Activated CD8-positive, alpha-beta memory T cell treated with anti-CD3 and anti-CD28 coated beads, Interleukin-2, amount 50 U/mL, for 24 hours (primary cell): ENCODE results near the gene ULBP3.
"Not testable (repeated sequence)": the region's sequence is repeated elsewhere in the genome, so short reads cannot be mapped to it uniquely, and the experiment has no call there.

ENCODE experiments used
- DNase-seq: peaks from one replicate; pipeline ENCODE4 v3.0.0-alpha.2; 2020; ENCODE audit errors: extremely low read depth

ULBP3 gene

DNA sequence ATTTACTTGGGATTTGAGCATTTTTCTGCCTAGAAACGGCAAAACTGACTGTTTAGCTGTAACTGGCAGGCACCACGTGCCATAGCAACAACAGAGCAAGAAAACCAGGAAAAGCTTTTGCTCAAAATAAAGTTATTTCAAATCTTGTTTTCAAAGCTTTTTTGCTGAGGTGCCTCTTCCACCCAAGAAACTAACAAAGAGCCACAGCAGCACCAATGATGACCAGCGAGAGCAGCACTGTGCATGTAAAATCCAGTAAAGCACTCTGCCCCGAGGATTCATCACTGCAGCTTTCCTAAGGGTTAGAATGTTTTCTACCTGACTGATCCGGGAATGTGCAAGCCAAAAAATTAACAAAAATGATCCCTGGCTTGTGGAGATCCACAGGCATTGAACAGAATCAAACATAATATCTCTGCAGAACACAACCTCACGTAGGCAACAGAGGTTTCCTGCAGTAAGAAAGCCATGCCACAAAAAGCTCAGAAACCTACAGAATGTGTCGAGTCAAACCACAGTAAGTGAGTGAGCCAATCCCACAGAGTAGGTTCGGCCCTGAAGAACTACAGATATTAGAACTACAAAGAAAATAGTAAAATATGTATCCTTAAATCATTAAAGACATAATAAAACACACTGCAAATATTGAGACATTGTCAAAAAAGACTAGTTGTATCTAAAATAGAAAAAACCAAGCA, 7.4 kb upstream of the ULBP3 start:
- no peak for DNase-seq

DNA sequence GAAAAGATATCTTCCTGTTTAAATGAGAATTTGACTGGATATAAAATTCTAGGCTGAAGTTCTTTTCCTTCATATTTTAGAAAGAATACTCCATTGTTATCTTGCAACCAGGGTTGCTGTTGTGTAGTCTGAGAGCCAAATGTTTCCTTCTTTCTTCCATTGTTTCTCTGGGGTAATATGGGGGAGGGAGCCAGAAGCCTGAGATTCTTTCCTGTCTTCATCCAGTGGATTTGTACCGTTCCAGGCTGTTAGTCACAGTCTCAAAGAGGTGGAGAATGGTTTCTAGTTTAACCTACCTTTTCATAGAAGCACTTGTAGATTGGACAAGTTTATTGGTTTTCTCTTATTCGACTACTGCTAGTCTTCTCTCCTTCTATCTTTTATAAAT, 6.1 kb upstream of the ULBP3 start:
- no peak for DNase-seq

DNA sequence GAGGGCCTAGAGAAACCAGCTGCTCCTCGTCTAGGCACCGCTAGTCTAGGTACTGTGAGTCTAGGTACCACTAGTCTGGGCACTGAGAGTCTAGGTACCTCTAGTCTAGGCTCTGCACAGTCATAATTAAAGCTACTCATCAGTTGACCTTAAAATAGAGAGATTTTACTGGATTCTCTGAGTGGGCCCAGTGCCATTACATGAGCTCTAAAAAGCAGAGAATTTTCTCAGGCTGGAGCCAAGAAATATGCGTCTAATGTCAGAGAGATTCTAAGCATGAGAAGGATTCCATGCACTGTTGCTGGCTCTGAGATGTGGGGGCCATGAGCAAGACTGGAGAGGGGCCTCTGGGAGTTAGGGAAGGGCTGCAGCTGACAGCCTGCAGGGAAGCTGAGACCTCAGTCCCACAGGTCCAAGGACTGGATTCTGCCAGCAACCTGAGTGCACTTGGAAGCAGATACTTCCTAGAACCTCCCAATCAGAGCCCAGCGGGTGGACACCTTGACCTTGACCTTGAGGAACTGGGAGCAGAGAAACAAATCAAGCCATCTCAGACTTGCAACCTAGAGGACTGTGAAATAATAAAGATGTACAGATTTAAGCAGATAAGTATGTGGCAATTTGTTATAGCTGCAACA, 5.6 kb upstream of the ULBP3 start:
- not testable (repeated sequence) for DNase-seq

DNA sequence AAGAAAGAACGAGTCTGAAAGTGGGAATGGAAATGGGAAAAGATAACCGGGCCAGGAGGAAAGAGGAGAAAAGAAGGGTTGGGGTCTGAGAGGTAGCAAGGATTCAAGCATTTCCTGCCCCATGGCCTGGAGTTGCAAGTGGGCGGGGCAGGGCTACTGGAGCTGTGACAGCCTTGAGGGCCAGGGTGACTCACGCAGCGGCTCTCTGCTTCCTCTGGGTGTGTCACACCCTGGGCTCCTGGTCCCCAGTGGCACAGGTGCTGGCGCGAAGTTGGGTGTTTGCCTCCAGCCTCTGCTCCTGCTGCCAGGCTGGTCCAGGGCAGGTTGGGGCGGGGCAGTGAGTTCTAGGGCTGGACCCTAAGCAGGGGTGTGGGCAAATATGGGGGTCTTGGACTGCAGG, 3.3 kb upstream of the ULBP3 start:
- no peak for DNase-seq

DNA sequence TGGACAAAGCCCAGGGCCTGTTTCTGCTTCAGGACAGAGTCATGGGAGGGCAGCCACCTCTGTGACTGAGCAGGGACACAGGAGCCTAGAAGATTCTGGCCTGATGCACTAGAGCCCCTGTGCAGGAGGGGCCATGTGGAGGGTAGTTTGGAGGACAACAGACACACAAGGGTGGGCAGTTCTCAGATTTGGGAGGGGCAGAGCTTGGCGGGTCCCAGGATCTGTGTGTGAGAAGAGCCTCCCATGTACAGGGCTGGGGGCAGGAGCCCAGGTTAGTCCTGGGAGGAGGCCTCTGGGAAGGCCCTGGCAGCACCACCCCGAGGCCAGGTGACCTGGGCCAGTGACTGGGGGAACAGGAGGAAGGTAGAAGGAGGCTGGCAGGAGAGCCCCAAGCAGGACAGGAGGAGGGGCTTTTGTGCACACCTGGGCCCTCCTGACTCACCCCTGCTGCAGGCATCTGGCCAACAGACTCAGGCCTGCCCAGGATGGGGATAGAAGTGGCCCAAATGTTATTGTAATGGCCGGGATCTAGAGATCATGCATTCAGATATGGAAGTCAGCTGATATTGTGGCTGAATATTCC, 1.4 kb upstream of the ULBP3 start:
- DNase-seq: no peak

DNA sequence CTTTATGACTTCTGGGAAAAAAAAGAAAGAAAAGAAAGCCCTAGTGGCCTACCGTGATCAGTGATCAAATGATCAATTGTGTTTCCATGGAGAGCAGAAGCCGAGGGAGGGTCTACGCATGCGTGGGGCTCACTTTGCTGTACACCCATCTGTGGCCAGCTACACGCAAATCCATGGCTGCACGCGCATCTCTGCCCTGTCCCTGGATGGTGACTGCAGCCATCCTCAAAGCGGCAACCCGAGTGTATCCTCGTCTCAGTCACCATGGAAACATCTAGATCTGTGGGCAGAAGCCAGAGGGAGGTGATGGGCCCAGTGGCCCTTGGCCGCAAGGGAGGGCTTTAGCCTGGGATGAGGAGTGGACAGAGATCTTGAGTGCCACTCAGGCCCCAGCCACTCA, 785 bp upstream of the ULBP3 start:
- DNase-seq: no peak

DNA sequence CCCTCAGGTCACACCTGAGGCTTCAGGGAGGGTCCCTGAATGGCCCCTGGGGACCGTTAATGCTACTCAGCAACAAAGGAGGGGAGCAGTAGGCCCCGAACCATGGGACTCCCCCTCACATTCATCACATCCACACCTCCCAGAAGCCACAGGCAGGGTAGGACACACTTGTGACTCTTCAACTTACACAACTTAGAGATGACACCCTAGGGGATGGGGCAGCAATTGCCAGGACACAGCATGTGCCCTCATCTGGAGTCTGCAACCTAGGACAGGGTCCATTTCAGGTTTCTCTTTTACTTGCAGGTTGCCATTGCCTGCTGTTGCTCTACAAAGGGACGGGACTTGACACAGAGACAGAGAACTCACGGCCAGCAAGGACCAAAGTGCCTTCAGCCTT, 770 bp downstream of the ULBP3 start:
- no peak for DNase-seq

DNA sequence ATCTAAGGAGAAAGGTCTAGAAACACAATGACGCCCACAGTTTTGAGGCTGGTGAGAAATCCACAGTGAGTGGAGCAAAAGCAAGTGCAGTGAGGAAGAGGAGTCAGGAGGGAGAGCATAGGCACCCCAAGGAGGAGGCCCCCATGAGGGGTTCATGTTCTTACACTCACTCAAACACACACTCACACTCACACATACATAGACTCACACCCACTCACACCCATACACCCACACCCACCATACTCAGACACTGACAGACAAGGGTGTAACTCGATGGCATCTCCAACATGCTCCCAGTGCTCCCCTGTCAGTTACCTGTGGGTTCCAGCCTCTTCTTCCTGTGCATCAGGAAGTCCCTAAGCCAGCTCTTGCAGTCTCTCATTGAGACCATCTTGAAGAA, 3.8 kb downstream of the ULBP3 start:
- no peak for DNase-seq

DNA sequence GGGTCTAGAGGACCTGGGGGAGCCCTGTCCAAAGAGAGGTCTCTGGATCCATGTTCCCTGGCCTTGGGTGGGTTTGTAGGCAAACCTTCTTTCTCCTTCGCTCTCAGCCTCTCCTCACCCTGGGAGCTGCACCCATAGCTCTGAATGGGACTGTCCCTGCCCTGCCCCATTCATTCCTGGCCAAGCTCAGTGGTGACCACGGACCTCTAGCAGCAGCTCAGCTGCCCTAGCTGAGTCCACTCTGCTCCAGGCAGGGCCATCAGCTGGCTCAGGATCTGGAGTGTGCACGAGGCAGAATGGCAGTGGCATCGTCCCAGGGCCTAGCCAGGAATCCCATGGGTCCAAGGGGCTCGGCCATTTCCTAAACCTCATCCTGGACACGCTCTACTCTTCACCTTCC, 5.3 kb downstream of the ULBP3 start:
- no peak for DNase-seq

DNA sequence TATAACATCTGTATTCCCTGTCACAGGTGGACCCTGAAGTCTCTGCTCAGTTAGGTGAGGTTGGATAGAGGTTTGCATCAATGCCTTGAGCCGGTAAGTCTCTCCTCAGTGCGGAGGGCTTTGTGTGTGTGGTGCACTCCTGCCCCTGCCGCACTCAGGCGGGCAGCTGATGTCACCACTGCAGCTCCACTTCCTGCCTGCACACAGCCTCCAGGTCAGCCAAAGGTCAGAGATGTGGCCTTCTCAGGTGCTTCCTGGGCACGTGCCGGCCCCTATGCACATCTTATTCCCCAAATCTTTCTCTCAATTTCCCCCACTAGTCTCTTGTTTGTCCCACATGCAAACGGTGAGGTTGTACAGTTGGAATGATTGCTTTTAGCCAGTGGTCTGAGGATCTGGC, 8.9 kb downstream of the ULBP3 start:
- not testable (repeated sequence) for DNase-seq

DNA sequence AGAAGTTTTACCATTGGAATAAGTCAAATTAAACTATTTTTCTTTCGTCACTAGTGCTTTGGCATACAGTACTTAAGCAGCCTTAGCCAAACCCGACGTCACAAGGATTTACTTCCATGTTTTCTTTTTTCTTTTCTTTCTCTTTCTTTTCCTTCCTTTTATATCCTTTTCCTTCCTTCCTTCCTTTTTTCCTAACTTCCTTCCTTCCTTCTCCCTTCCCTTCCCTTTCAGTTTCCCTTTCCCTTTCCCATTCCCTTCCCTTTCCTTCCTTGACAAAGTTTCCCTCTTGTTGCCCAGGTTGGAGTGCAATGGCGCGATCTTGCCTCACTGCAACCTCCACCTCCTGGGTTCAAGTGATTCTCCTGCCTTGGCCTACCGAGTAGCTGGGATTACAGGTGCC, 9.9 kb downstream of the ULBP3 start:
- DNase-seq: no peak

DNA sequence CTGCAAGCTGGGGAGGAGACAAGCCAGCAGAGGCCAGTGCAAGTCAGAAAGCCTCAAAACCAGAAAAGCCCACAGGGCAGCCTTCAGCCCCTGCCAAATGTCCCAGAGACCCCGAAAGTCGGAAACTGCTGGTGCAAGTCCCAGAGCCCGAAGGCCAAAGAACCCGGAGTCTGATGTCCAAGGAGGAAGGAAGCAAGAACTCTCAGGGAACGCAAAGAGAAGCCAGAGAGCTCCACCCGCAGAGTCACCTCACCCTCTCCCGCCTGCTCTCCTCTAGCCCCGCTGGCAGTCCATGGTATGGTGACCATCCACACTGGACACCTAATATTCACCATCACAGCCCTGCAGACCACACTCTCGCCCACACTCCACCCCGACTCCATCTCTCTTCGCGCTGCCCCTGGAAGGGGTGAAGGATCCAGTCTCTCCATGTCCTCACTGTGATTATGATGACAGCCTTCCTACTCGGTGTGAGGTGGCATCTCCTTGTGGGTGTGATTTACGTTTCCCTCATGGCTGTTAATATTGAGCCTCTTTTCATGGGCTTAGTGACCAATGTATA, 10.6 kb downstream of the ULBP3 start:
- no peak for DNase-seq

DNA sequence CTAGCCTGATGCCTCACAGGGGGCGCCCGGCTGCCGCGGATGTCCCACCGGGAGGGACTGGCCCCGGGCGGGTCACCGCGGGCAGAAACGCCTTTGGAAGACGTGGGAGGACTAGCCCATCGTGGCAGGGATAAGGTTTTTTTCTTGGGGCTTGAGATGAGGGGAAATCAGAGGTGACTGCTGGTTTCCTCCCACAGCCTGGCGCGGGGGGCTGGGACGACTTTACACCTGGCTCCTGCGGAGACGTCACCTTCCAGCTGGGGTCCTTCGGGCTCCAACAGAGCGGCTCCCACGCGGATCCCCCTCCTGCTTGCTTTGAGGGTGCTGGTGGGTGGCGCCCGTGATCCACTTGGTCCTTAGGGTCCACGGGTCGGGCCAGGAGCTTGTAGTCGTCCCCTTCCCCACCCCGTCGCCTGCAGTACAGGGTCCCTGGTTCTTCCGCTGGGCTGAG, 11.4 kb downstream of the ULBP3 start:
- DNase-seq: no peak

DNA sequence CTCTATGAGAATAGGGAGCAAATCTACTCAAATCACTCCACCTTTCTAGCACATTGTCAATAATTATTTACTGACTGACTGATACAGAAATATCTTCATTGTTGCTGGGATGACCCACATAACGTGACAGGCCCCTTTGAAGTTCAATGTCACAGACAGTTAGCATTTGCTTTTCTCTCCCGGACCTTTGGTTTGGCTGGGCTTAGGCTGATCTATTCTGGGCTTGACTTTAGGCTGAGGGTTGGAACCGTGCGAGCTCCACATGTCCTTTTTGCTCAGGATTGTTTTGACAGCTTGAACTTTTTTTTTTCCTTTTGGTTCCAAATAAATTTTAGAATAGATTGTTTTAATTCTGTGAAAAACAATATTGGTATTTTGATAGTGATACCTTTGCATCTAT, 12.0 kb downstream of the ULBP3 start:
- no peak for DNase-seq

DNA sequence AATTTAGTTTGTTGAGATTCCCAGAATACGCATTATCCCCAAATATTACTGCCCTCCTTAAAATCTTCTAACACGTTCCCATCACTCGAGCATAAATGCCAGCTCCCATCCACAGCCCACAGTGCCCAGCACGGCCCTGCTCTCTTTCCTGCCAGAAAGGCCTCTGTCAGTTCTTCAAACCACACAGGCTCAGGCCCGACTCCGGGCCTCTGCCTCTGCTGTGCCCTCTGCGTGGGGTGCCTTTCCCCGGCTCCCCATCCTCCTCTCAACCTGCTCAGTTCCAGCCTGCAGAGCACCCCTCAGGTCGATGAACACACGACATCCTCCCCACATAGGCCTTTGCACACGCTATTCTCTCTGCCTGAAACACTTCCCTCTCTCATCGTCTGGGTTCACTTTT, 12.8 kb downstream of the ULBP3 start:
- no peak for DNase-seq

DNA sequence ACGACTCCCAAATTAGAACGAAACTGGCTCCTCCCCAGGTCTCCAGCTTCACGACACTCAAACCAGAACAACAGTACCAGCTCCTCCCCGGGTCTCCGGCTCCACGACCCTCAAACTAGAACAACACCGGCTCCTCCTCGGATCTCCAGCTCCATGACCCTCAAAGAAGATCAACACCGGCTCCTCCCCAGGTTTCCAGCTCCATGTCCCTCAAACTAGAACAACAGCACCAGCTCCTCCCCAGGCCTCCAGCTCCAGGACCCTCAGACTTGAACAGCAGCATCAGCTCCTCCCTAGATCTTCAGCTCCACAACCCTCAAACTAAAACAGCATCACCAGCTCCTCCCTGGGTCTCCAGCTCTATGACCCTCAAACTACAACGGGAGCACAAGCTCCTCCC, 13.8 kb downstream of the ULBP3 start:
- DNase-seq: no peak

DNA sequence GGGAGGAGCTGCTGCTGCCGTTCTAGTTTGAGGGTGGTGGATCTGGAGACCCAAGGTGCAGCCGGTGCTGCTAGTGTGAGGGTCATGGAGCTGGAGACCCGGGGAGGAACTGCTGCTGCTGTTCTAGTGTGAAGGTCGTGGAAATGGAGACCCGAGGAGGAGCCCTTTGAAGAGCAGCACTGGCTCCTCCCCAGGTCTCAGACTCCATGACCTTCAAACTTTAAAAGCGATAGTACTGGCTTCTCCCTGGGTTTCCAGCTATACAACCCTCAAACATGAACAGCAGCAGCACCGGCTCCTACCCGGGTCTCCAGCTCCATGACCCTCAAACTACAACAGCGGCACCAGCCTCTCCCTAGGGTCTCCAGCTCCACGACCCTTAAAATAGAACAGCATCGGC, 15.5 kb downstream of the ULBP3 start:
- DNase-seq: no peak

DNA sequence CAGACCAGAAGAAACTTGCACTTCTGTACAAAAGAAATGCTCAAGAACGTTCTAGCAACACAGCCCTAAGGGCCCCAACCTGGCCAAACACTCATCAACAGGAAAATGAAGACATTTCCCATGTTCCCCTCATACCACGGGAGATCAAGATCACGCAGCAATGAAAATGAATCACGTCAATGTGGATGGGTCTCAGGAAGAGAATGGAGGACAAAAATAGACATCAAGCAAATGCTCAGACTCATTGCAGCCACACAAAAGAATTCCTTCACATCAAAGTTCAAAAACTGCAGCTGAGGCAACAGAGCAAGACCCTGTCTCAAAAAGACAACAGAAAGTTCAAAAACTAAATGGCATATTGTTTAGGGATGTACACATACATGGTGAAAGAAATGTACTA, 18.1 kb downstream of the ULBP3 start:
- DNase-seq: no peak

DNA sequence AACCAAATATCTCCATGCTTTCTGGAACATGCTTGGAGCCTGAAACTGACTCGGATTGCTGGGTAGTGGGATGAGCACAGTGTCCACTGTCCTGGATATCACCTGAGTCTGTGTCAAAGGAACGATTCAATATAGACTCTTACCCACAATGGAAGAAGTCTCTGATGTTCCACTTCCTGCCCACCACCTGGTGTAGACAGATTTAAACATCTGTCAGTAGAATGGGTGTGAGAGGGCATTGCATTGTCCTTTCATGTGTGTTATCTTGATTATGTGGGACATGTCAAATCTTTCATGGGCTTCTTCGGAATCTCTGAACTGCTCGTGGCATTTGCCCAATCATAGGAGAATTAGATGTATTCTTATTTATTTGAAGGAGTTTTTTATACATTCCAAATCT, 20.8 kb downstream of the ULBP3 start:
- no peak for DNase-seq

DNA sequence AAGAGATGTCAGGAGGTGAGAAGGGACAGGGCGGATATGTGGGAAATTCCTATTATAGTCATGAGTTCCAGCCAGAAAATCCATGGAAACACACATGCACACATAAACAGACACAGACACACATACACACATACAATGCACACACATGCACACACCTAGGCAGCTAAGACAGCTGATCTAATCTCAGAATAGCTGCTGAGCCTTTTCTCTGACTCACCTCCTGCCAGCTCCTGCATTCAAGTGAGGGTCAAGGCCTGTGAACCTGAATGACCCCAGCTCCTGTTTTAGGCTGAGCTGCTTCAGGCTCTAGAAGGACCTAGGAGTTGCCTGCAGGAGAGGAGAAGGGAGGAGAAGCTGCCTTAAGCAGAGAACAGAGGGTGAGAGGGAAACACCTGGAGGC, 22.0 kb downstream of the ULBP3 start:
- DNase-seq: no peak

DNA sequence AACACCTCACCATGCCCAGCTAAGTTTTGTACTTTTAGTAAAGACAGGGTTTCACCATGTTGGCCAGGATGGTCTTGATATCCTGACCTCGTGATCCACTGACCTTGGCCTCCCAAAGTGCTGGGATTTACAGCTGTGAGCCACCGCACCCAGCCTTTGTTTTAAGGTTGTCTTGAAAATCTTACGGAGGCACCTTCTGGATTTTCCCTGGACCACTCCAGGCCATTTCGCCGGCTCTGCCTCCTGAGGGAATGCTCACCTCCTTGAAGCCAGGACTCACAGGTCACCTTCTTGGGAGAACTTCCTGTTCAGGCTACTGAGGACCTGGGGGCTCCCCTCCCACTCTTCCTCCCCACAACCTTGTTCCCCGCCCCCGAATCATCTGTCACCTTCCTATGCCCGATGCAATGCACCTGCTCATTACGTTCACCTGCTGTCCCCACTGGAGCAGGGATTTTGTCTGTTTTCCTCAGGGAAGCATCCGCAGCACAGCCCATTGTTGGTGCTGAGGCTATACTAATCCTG, 24.2 kb downstream of the ULBP3 start:
- DNase-seq: no peak

DNA sequence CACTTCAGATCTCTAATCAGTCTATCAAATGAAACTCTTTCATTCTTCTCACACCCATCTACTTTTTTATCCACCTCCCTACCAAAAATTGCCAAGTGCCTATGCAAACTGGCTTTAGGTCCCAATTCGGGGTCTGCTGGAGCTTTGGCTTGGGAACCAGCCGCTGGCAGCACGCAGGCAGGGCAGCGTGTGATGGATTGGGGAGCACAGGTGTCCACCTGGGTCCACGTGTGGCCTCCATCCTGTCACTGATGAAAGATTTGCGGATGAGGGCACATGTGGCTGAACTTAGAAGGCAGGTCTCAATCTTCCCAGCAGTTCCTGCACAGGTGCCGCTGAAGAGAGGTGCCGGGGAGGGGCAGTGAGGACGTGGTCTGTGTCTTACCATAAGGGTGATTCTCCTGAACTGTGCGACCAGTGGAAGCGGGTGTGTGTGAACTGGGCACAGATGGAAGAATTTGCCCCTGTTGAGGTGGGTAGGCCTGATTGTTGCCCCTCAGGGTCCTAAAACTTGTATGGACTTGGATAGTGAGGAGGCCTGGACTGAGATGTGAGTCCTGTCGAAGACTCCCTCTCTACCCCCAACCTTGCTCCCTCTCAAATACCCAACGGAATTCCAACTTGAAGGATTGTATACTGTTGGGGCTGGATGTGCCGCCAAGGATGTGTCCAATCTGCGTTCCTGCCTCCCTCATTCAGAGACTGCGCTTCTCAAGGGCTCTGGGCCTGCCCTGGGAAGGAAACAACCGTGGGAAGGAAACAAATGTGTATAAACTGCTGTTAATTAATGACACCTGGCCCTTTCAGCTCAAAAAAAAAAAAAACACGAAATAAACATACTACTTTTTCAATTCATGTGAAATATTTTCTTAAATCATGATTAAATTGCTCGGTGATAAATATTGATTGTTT, 25.2 kb downstream of the ULBP3 start:
- DNase-seq: no peak
